Fibroblast of mammary gland (primary cell): Measurements from ENCODE around the gene ZBED2.

Experiments used
- DNase-seq: peaks from one replicate; pipeline ENCODE4 v3.0.0-alpha.2; 2010; ENCODE audit warnings: low read depth
- H3K4me3 ChIP-seq: 2 replicates; pipeline ENCODE4 v1.5.1; 2011; ENCODE audit warnings: low read depth, mild to moderate bottlenecking, low read length, moderate library complexity; ENCODE audit not compliant: control insufficient read depth
- TF ChIP-seq, protein P1 (sequence below): conservative IDR thresholded peaks from 2 replicates; pipeline ENCODE4 v1.5.1; 2011; ENCODE audit warnings: low read depth, low read length, inconsistent platforms; ENCODE audit not compliant: control insufficient read depth, insufficient read depth

Gene ZBED2

DNA sequence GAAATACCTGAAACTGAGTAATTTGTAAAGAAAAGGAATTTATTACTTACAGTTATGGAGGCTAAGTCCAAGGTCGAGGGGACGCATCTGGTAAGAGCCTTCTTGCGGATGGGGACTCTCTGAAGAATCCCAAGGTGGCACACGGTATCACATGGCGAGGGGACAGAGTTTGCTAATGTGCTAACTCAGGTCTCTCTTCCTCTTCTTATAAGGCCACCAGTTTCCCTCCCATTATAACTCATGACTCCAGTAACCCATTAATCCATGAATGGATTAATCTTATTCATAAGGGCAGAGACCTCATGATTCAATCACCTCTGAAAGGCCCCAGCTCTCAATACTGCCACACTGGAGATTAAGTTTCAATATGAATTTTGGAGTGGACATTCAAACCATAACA is 15.7 kb downstream of the ZBED2 start:
- TF ChIP-seq, protein P1, sequence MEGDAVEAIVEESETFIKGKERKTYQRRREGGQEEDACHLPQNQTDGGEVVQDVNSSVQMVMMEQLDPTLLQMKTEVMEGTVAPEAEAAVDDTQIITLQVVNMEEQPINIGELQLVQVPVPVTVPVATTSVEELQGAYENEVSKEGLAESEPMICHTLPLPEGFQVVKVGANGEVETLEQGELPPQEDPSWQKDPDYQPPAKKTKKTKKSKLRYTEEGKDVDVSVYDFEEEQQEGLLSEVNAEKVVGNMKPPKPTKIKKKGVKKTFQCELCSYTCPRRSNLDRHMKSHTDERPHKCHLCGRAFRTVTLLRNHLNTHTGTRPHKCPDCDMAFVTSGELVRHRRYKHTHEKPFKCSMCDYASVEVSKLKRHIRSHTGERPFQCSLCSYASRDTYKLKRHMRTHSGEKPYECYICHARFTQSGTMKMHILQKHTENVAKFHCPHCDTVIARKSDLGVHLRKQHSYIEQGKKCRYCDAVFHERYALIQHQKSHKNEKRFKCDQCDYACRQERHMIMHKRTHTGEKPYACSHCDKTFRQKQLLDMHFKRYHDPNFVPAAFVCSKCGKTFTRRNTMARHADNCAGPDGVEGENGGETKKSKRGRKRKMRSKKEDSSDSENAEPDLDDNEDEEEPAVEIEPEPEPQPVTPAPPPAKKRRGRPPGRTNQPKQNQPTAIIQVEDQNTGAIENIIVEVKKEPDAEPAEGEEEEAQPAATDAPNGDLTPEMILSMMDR: no peak
- H3K4me3 ChIP-seq: no peak overlapping the region
- DNase-seq: no peak

DNA sequence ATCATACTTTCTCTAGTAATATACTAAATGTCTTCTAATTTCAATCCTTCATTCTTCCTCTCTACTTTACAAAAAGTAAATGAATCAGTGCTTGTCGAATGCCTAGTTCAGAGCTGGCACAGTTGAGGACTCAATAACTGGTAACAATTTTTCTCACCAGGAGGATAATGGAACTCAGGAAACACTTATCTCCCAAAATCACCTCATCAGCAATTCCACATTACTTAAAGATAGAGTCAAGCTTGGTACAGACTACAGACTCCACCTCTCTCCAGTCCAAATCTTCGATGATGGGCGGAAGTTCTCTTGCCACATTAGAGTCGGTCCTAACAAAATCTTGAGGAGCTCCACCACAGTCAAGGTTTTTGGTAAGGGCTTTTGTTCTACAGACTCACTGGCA is 16.3 kb downstream of the ZBED2 start:
- DNase-seq: no peak
- TF ChIP-seq, protein P1: no peak
- H3K4me3 ChIP-seq: no peak overlapping the region

DNA sequence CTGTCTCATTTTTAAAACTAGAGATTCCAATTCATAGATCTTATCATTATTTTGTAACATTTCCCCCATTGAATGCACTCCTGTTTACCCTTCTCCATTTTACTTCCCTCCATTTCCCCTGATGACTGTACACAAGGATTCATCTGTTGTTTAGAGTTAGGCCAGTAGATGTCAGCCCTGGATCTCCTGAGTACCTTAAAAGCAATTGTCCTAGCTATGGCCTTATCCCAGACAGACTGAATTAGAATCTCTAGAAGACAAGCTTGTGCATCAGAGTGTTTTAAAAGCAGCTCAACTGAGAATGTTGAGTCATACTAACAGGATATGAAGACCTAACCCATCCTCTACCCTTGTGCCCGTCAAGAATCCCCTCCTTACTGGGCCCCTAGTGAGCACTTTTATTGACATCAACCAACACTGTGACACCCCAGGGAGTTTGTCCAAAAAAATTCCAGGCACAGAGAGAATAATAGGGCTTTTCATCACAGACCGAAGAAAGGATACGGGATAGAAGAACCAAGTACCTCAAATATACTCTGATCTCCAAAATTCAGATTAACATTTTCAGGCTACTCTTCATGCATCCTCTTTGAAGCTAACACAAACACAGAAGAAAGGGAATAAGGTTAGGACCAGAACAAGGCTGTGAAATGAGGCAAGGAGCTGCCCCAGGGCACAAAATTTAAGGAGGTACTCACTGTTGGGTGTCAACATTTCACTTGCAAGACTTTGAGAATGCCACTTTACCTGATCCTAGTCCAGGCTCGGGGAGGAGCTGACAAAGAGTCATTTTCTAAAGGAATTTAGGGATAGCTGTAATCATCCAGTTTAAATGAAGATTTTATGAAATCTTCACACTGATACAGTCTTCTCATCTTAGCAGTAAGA is 17.1 kb downstream of the ZBED2 start:
- TF ChIP-seq, protein P1: peak; percentile 44
- H3K4me3 ChIP-seq: no peak overlapping the region
- peak; percentile 65 for DNase-seq

DNA sequence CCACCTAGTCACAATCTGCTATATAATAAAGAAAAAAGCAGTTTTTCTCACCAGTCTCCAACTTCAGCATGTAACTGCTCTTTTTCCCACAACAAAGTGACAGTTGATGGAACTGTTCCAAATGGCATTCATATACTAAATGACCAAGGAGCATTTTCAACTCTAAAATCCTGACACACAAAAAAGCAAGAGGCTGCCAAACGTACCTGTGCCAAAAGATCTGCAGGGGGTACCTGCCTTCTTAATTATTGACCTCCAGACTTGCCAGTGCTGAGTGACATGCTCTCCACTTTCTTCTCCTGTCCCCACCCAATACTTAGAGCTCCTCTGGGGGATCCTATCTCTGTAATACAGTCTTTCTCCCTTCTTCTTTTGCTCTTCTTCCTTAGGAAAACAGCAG is 18.0 kb downstream of the ZBED2 start:
- no peak for DNase-seq
- H3K4me3 ChIP-seq: no peak overlapping the region
- TF ChIP-seq, protein P1: no peak

DNA sequence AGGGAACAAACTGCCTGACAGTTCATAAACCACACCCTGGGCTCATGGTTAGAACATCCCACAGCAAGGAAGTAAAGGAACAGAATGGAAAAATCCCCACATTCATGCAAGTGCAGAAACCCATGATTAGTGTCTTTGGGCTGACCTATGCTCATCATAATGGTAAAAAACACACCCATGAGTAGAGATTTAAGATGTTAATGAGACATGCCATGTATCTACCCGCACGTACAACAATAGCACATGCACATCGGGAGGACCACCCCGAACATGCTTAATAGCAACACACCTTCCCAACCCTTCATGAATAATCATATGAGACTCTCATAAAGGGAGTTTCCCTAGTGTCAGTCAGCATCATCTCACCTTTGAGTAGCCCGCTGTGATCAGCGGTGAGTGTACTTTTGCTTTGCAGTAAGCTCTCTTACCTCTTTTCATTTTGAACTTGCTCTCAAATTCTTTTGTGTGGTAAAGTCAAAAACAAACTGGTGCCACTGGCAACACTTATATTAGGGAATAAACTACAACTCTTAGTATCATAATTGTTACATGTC is 23.2 kb downstream of the ZBED2 start:
- H3K4me3 ChIP-seq: no peak overlapping the region
- TF ChIP-seq, protein P1: no peak
- no peak for DNase-seq

DNA sequence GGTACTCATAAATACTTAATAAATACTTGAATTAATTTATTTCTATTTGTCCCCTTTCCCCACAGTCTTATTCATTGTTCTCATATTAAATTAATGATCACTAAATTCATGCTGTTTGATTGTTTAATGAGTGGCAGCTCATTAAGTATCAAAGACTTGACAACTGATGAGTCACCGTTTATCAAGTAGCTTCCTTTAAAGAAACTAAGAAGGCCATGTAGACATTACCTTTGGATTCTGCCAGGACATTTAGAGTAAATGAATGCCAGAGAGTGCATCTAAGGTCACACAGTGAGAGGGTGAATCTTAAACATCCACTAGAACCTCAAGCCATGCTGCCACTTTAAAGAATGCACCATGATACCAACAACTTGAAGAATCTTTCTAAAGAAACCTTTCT is 23.9 kb downstream of the ZBED2 start:
- TF ChIP-seq, protein P1: no peak
- no peak overlapping the region for H3K4me3 ChIP-seq
- DNase-seq: no peak
